ENCODE measurements around the gene ERC1. TPM values are rescaled to one million over a fixed set of nuclear protein-coding genes. Genes with fewer than 3 reads are reported as not detected.

Gene ERC1
- total and polyA plus RNA-seq, 2 of the 4 experiments (the other 2 are of a cell fraction), result 11.6 to 25.6 TPM

GRCh38 chr12:1398673-1399072 is 407.6 kb downstream of the ERC1 start:
- no peak overlapping the region for H3K18ac ChIP-seq (ENCODE audit: low read depth, low read length)
- peak; percentile 67 for DNase-seq
- no peak overlapping the region for H3K23ac ChIP-seq (ENCODE audit: low read depth, low read length)
- peak; percentile 65 for TF ChIP-seq RAD21 (IDR thresholded peaks at IDR 0.05; ENCODE audit: low read length)
- TF ChIP-seq FOS (IDR thresholded peaks at IDR 0.05; ENCODE audit: low read depth, low read length), result no peak
- TF ChIP-seq, protein P1, sequence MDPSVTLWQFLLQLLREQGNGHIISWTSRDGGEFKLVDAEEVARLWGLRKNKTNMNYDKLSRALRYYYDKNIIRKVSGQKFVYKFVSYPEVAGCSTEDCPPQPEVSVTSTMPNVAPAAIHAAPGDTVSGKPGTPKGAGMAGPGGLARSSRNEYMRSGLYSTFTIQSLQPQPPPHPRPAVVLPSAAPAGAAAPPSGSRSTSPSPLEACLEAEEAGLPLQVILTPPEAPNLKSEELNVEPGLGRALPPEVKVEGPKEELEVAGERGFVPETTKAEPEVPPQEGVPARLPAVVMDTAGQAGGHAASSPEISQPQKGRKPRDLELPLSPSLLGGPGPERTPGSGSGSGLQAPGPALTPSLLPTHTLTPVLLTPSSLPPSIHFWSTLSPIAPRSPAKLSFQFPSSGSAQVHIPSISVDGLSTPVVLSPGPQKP (IDR thresholded peaks at IDR 0.05; ENCODE audit: borderline replicate concordance, low read depth, low read length), result no peak
- TF ChIP-seq, protein P2, sequence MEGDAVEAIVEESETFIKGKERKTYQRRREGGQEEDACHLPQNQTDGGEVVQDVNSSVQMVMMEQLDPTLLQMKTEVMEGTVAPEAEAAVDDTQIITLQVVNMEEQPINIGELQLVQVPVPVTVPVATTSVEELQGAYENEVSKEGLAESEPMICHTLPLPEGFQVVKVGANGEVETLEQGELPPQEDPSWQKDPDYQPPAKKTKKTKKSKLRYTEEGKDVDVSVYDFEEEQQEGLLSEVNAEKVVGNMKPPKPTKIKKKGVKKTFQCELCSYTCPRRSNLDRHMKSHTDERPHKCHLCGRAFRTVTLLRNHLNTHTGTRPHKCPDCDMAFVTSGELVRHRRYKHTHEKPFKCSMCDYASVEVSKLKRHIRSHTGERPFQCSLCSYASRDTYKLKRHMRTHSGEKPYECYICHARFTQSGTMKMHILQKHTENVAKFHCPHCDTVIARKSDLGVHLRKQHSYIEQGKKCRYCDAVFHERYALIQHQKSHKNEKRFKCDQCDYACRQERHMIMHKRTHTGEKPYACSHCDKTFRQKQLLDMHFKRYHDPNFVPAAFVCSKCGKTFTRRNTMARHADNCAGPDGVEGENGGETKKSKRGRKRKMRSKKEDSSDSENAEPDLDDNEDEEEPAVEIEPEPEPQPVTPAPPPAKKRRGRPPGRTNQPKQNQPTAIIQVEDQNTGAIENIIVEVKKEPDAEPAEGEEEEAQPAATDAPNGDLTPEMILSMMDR (conservative IDR thresholded peaks at IDR 0.05; ENCODE audit: low read depth, low read length), result peak; percentile 44
- no peak for TF ChIP-seq MXI1 (IDR thresholded peaks at IDR 0.05; ENCODE audit: borderline replicate concordance, low read depth, low read length)
- TF ChIP-seq SMC3 (IDR thresholded peaks at IDR 0.05; ENCODE audit: low read depth, low read length), result peak; percentile 70
- no CpG with 5 or more reads among the region's 3 CpGs for WGBS, 2 experiments (ENCODE audit: extremely low coverage in 2 of 2, insufficient read length in 1 of 2)
- H3K36me3 ChIP-seq (ENCODE audit: control insufficient read depth, insufficient read depth, low read length), result no peaks in the 10 kb centered on the region
- no peak overlapping the region for H3K56ac ChIP-seq (ENCODE audit: extremely low read depth, insufficient read depth, low read length)
- H2AK5ac ChIP-seq (ENCODE audit: low read depth, low read length), result peak overlapping the region; percentile 48
- no peak overlapping the region for H2BK15ac ChIP-seq (ENCODE audit: low read depth, low read length)
- BruUV-seq (replicated peaks), result no TSS peak
- no peak overlapping the region; the same call in 1 of the 2 replicates for H3K14ac ChIP-seq (replicated peaks; ENCODE audit: low read depth, low read length)
- H3K4ac ChIP-seq (ENCODE audit: low read depth, low read length), result 0 out of 2 replicates have a peak overlapping the region, but pooled peaks have one; percentile 25
- H2AK9ac ChIP-seq (replicated peaks; ENCODE audit: low read depth, low read length, poor library complexity), result no peak overlapping the region
- peak; percentile 57; the same call in 1 of the 2 replicates for ATAC-seq (ENCODE audit: low read depth)
- in situ Hi-C loops (cut with MboI; ENCODE audit: low sequenced_read_pairs), result no loop called here
- H4K5ac ChIP-seq (ENCODE audit: low read depth, low read length), result no peak overlapping the region
- 0 out of 4 replicates have a peak overlapping the region, but pooled peaks of 1 of the 2 experiments have one; percentile 1 for H4K8ac ChIP-seq (ENCODE audit: low read depth in 2 of 2, low read length in 2 of 2)
- ChIA-PET POLR2A (ENCODE audit: unreplicated experiment) (no interaction called here), CTCF (no interaction called here)
- dilution Hi-C loops (cut with HindIII; ENCODE audit: low sequenced_read_pairs, unreplicated experiment), result no loop called here
- no peak overlapping the region for H3K4me2 ChIP-seq (ENCODE audit: low read depth, low read length)
- H2BK120ac ChIP-seq (ENCODE audit: low read depth, low read length), result no peak overlapping the region
- no peaks in the 10 kb centered on the region for H3K9me3 ChIP-seq (ENCODE audit: control insufficient read depth, insufficient read depth, low read length)
- no peaks in the 10 kb centered on the region for H3K4me1 ChIP-seq (ENCODE audit: control insufficient read depth, insufficient read depth, low read length)
- no peak overlapping the region for H4K91ac ChIP-seq (ENCODE audit: insufficient read depth, low read depth, low read length)
- H2BK5ac ChIP-seq (ENCODE audit: low read depth, low read length, poor library complexity, severe bottlenecking), result no peak overlapping the region
- no peaks in the 10 kb centered on the region for H4K20me1 ChIP-seq (ENCODE audit: insufficient read depth, low read length)
- no peaks in the 10 kb centered on the region for H3K27me3 ChIP-seq (ENCODE audit: control insufficient read depth, insufficient read depth, low read length)
- H3K4me3 ChIP-seq (ENCODE audit: insufficient read depth, low read depth, low read length), result no peak overlapping the region
- no peak overlapping the region for H3K27ac ChIP-seq (ENCODE audit: insufficient read depth, low read length)
- peaks cover 0 to 7% of the 10 kb centered on the region in 2 experiments; a peak in 1 of 4 replicates for H3K79me1 ChIP-seq (ENCODE audit: low read depth in 1 of 2, low read length in 2 of 2)
- no peak overlapping the region for H2AFZ ChIP-seq (replicated peaks; ENCODE audit: low read length, poor library complexity)
- 0 out of 2 replicates have a peak, but pooled peaks cover 3% of the 10 kb centered on the region for H3K9me1 ChIP-seq (ENCODE audit: insufficient read depth, low read length)
- no peak overlapping the region for H3K9ac ChIP-seq (ENCODE audit: low read depth, low read length)
- no peak overlapping the region for H2BK20ac ChIP-seq (ENCODE audit: low read depth, low read length)
- intact Hi-C loops (cut with micrococcal nuclease), result loop anchor here (1.0 kb wide), 1 partner anchor 185 kb away; no protein-coding TSS in a partner anchor
